HG02885 (cell line): Measurements from ENCODE around the gene ABL1.
"Not testable (repeated sequence)": the region's sequence is repeated elsewhere in the genome, so short reads cannot be mapped to it uniquely, and the experiment has no call there.

Source experiments
- ATAC-seq: cut with Tn5 transposase; IDR thresholded peaks from one replicate; pipeline ENCODE4 v1.9.1; 2021; ENCODE audit warnings: mild to moderate bottlenecking; ENCODE audit not compliant: unreplicated experiment, poor library complexity

ABL1 gene

GRCh38 chr9:130834371-130835336 is at the start of gene ABL1:
ABL1 (plus strand) TSS chr9:130835254; CDS start chr9:130835447, 193 bp downstream.
- ATAC-seq = peak; percentile 68

GRCh38 chr9:130785940-130786508 is 49.0 kb upstream of the ABL1 start:
- no peak for ATAC-seq

- ATAC-seq = no peak
These were observed 48.5 kb upstream of the ABL1 start for GRCh38 chr9:130786526-130786925.

GRCh38 chr9:130789747-130790672 is 45.0 kb upstream of the ABL1 start:
- no peak for ATAC-seq

GRCh38 chr9:130791303-130791894 is 43.7 kb upstream of the ABL1 start:
- no peak for ATAC-seq

GRCh38 chr9:130793589-130793988 is 41.5 kb upstream of the ABL1 start:
- ATAC-seq = no peak

- not testable (repeated sequence) for ATAC-seq
These were observed 41.0 kb upstream of the ABL1 start for GRCh38 chr9:130794021-130794420.

- ATAC-seq = not testable (repeated sequence)
These were observed 40.6 kb upstream of the ABL1 start for GRCh38 chr9:130794423-130794822.

- ATAC-seq = no peak
These were observed 40.0 kb upstream of the ABL1 start for GRCh38 chr9:130794923-130795495.

GRCh38 chr9:130803116-130803515 is 31.9 kb upstream of the ABL1 start:
- ATAC-seq = not testable (repeated sequence)

- no peak for ATAC-seq
These were observed 29.3 kb upstream of the ABL1 start for GRCh38 chr9:130805510-130806326.

GRCh38 chr9:130806327-130806716 is 28.7 kb upstream of the ABL1 start:
- no peak for ATAC-seq

GRCh38 chr9:130810609-130811136 is 24.4 kb upstream of the ABL1 start:
- ATAC-seq = no peak

- no peak for ATAC-seq
These were observed 19.7 kb upstream of the ABL1 start for GRCh38 chr9:130815242-130815808.

- ATAC-seq = no peak
These were observed 17.1 kb upstream of the ABL1 start for GRCh38 chr9:130817914-130818313.

- no peak for ATAC-seq
These were observed 14.8 kb upstream of the ABL1 start for GRCh38 chr9:130820135-130820738.

GRCh38 chr9:130823435-130823834 is 11.6 kb upstream of the ABL1 start:
- no peak for ATAC-seq

GRCh38 chr9:130824079-130824478 is 11.0 kb upstream of the ABL1 start:
- no peak for ATAC-seq
